Endodermal cell (in vitro differentiated cells): Measurements from ENCODE around the gene ATP2B2. TPM values are rescaled to one million over a fixed set of nuclear protein-coding genes. Genes with fewer than 3 reads are reported as not detected.

Source experiments
- DNase-seq: peaks from one replicate; pipeline ENCODE4 v3.0.0-alpha.2; 2017
- H3K27ac ChIP-seq: 2 replicates; pipeline ENCODE4 v1.5.1; 2013; ENCODE audit warnings: mild to moderate bottlenecking, low read depth, low read length, moderate library complexity
- H3K27me3 ChIP-seq: 2 replicates; pipeline ENCODE4 v1.6.1; 2013; ENCODE audit warnings: mild to moderate bottlenecking, low read length, moderate library complexity; ENCODE audit not compliant: insufficient read depth, control insufficient read depth, poor library complexity, severe bottlenecking
- H3K36me3 ChIP-seq: 2 replicates; pipeline ENCODE4 v1.7.0; 2013; ENCODE audit warnings: mild to moderate bottlenecking, low read length, moderate library complexity; ENCODE audit not compliant: control insufficient read depth, insufficient read depth
- H3K4me1 ChIP-seq: one replicate; pipeline ENCODE4 v1.7.0; 2013; ENCODE audit warnings: low read length; ENCODE audit not compliant: control insufficient read depth, insufficient read depth
- H3K4me3 ChIP-seq: 2 replicates; pipeline ENCODE4 v1.5.1; 2013; ENCODE audit warnings: mild to moderate bottlenecking, low read length, moderate library complexity
- H3K9ac ChIP-seq: 2 replicates; pipeline ENCODE4 v1.6.1; 2013; ENCODE audit warnings: mild to moderate bottlenecking, low read length, moderate library complexity; ENCODE audit not compliant: poor library complexity, severe bottlenecking; ENCODE audit errors: extremely low read depth
- H3K9me3 ChIP-seq: 2 replicates; pipeline ENCODE4 v1.6.1; 2013; ENCODE audit warnings: mild to moderate bottlenecking, low read length, moderate library complexity; ENCODE audit not compliant: control insufficient read depth
- H3K27ac Mint-ChIP-seq: 2 replicates; pipeline ENCODE4 v1.8.0; 2020; ENCODE audit warnings: mixed read lengths
- H3K27me3 Mint-ChIP-seq: 2 replicates; pipeline ENCODE4 v1.8.0; 2021; ENCODE audit warnings: mild to moderate bottlenecking, mixed read lengths; ENCODE audit not compliant: insufficient read depth
- H3K36me3 Mint-ChIP-seq: 2 replicates; pipeline ENCODE4 v1.8.0; 2020; ENCODE audit warnings: low read depth, mixed read lengths
- H3K4me1 Mint-ChIP-seq: 2 replicates; pipeline ENCODE4 v1.8.0; 2020; ENCODE audit warnings: mixed read lengths
- H3K4me3 Mint-ChIP-seq: 2 replicates; pipeline ENCODE4 v1.8.0; 2020; ENCODE audit warnings: mild to moderate bottlenecking, moderate library complexity, mixed read lengths
- H3K9me3 Mint-ChIP-seq: 2 replicates; pipeline ENCODE4 v1.8.0; 2020; ENCODE audit warnings: mild to moderate bottlenecking, mixed read lengths
- CTCF ChIP-seq: fragments of 200-600 bp; sonication (generic); conservative IDR thresholded peaks from 2 replicates; pipeline ENCODE4 v1.5.0; 2021; ENCODE audit warnings: antibody characterized with exemption, mild to moderate bottlenecking
- WGBS, 2 experiments: methylation state at CpG; one replicate each; pipeline versions ENCODE4 v1.1.5 to v1.1.7; 2013; ENCODE audit warnings: missing lambda C conversion rate in 2 of 2, mixed read lengths in 1 of 2; ENCODE audit not compliant: insufficient coverage in 1 of 2, insufficient read length in 1 of 2; 5-methylcytosine and 5-hydroxymethylcytosine counted together
- total RNA-seq, 2 donors: library from RNA; stranded (reverse); fragmentation: NEBNext Ultra II Directional in 1 of 2; extraction: Animal tissue kit (Norgen Biotek cat#: 25700) in 1 of 2; gene quantifications; 2 replicates in 1 of 2; 3 replicates in 1 of 2; pipeline ENCODE4 v1.2.1, GENCODE V29; 2021

Gene ATP2B2
- total RNA-seq, 2 donors from 2014 or later, result 0.09 TPM; not detected in 1

- Mint-ChIP-seq H3K27ac (no peak overlapping the region), H3K4me1 (no peaks in the 10 kb centered on the region), H3K27me3 (no peaks in the 10 kb centered on the region), H3K36me3 (no peaks in the 10 kb centered on the region), H3K9me3 (no peaks in the 10 kb centered on the region), H3K4me3 (no peak overlapping the region)
- H3K27ac ChIP-seq, result no peak overlapping the region
- H3K9me3 ChIP-seq, result no peaks in the 10 kb centered on the region
- no peak for DNase-seq
- H3K4me3 ChIP-seq, result no peak overlapping the region
- H3K27me3 ChIP-seq, result no peaks in the 10 kb centered on the region
- 77 to 80% methylated on average over 8 to 9 of the region's 9 CpGs for WGBS, 2 experiments
- no peak overlapping the region for H3K9ac ChIP-seq
- peaks cover 5% of the 10 kb centered on the region for H3K4me1 ChIP-seq
- H3K36me3 ChIP-seq, result no peaks in the 10 kb centered on the region
- TF ChIP-seq CTCF, result no peak
Observed at GRCh38 chr3:10469441-10470119, 35.8 kb downstream of the ATP2B2 start.

GRCh38 chr3:10468613-10469354 lies 36.6 kb downstream of the ATP2B2 start:
- 82 to 87% methylated on average over 4 to 13 of the region's 13 CpGs for WGBS, 2 experiments
- Mint-ChIP-seq H3K36me3 (no peaks in the 10 kb centered on the region), H3K27ac (no peak overlapping the region), H3K4me3 (no peak overlapping the region), H3K27me3 (no peaks in the 10 kb centered on the region), H3K9me3 (no peaks in the 10 kb centered on the region), H3K4me1 (no peaks in the 10 kb centered on the region)
- Histone ChIP-seq H3K4me3 (no peak overlapping the region), H3K36me3 (no peaks in the 10 kb centered on the region), H3K27me3 (no peaks in the 10 kb centered on the region), H3K27ac (no peak overlapping the region), H3K9me3 (no peaks in the 10 kb centered on the region), H3K9ac (no peak overlapping the region), H3K4me1 (peaks cover 5% of the 10 kb centered on the region)
- no peak for DNase-seq
- TF ChIP-seq CTCF, result no peak

- Mint-ChIP-seq H3K4me1 (no peaks in the 10 kb centered on the region), H3K27me3 (no peaks in the 10 kb centered on the region), H3K36me3 (no peaks in the 10 kb centered on the region), H3K4me3 (no peak overlapping the region), H3K27ac (no peak overlapping the region), H3K9me3 (no peaks in the 10 kb centered on the region)
- Histone ChIP-seq H3K9ac (no peak overlapping the region), H3K4me1 (peaks cover 5% of the 10 kb centered on the region), H3K9me3 (no peaks in the 10 kb centered on the region), H3K27ac (no peak overlapping the region), H3K36me3 (no peaks in the 10 kb centered on the region), H3K27me3 (no peaks in the 10 kb centered on the region), H3K4me3 (no peak overlapping the region)
- DNase-seq, result no peak
- TF ChIP-seq CTCF, result no peak
- 67 to 89% methylated on average over 1 to 11 of the region's 11 CpGs for WGBS, 2 experiments
Observed at GRCh38 chr3:10467904-10468612, 37.3 kb downstream of the ATP2B2 start.
